GM21576 (cell line): ENCODE results near the gene DLST.

ENCODE experiments used
- ATAC-seq: cut with Tn5 transposase; IDR thresholded peaks from one replicate; pipeline ENCODE4 v1.9.1; 2021; ENCODE audit warnings: mild to moderate bottlenecking, moderate library complexity; ENCODE audit not compliant: unreplicated experiment

The DLST gene

DNA sequence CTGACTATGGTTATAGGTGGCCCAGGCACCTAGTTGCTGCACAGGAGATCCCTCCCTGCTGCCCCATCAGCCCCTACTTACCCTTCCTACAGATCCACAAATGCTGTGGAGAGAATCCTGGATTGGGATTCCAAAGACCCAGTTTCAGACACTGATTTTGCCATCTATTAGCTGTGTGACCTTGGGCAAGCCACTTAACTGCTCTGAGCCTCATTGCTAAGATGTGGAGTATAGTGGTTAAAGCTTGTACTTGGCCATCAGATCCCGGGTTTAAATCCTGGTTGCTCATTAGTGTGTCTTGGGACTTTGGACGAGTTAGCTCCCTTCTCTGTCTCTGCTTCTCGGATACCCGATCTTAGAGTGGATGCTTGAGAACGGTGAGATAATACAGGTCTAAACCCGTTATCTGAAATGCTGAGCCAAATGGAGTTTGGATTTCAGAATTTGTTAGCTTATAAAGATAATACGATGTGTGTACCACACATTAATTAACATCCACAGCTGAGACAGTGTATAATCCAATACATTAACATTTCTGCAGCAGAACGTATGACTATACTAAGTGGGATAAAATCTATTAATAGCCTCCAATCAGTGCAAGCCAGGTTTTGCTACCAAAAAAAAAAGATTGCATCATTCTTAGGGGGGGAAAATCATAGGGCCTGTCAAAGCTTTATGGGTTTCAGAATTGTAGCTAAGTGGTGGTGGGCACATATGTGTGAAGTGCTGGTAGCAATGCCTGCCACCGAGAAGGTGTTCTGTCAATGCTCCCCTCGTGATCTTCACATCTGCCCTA, 21.8 kb upstream of the DLST start:
- ATAC-seq: no peak

DNA sequence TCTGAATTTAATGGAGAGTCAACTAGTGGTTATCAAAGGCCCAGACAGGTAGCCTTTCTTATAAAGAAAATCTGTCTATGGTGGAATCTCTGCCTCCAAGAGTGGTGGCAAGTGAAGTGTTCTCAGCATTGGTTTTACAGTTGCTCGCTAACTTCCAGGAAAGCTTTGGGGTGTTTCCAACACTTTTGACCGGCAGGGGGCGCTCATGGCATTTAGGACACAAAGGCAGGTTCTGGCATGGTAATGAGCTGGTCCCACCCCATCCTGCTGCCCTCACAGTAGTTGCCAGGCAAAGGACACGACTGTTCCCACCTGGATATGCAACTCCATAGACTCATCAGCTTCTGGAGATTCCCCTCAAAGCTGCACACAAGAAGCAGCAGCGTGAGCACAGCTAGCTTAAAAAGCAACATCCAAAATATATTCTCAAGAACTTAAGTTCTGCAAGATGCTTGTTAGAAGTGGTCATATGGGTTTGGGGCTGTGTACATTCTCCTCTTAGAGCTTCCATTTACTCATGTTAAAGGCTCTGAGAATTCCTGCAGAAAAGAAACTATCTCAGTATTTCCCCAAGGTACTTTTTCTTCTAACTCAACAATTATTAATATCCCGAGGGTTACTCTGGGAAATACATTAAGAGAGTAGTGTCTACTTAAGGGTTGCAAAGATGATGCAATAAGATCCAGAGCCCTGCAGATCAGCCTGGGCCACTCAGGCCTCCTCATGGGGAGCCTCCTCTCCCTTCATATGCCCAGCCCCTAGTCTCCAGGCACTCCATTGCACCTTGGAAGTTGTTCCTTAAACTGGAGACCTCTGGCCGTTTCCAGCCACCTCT, 20.6 kb upstream of the DLST start:
- ATAC-seq: no peak

DNA sequence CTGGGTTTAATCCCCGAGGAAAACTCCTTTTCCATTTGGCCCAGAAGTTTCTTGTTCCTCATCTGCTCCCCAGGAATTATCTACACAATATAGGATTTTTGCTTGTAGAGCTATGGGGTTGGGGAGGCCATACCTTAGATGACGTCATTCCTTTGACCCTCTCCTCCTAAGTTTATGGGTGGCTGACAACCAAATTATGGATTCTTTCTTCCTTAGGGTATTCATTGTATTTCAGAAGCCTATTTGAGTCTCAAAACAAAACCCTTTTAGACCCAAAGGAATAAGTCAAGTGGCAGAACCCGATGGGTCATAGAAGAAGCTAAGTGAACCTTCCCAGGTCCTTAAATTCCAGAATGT, 20.0 kb upstream of the DLST start:
- no peak for ATAC-seq

DNA sequence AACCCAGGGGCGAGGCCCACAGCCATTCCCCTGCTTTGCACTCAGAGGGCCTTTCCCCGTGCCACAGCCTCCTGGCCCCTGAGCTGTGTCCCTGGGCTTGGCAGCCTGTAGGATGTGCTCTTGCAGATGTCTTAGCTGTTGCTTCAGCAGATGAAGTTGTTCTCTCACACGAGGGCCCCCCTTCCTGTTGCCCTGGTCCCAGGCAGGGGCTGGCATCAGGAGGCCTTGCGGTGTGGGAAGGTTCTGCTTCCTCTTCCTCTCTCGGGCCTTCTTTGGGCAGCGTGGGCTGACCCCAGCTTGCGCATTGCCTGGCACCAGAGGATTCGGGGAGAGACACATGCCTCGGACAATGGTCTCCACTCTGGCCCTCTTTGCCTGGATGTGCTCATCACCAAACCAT, 18.4 kb upstream of the DLST start:
- no peak for ATAC-seq

DNA sequence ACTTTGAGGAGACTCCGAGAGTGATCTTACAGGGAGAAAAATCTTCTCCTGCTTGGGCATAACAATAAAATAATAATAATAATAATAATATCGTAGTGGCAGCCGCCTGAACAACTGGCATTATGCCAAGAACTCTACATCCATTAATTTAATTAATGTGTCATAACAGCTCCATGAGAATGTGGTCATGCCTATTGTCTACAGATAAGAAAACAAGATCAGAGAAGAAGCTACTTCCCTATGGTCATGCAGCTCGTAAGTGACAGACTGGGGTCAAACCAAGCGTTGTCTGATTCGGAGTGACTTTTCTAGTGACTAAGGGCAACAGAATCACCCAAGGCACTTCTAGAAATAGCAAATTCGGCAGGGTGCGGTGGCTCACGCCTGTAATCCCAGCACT, 17.5 kb upstream of the DLST start:
- no peak for ATAC-seq

DNA sequence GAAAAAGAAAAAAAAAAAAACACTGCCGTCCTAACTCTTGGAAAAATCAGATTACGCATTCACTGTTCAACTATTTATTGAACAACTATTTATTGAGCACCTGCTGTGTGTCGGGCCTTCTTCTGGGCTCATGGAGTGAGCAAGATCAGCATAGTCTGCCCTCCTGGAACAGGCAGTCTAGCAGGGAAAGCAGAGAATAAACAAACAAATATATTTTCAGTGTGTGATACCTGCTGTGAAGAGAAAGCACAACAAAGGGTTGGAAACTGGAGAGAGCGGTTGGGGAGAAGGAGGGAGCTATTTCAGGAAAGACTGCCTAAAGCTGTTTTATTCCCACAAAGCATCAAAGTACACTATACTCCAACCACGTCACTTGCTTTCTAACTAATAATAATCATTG, 16.6 kb upstream of the DLST start:
- ATAC-seq: no peak

DNA sequence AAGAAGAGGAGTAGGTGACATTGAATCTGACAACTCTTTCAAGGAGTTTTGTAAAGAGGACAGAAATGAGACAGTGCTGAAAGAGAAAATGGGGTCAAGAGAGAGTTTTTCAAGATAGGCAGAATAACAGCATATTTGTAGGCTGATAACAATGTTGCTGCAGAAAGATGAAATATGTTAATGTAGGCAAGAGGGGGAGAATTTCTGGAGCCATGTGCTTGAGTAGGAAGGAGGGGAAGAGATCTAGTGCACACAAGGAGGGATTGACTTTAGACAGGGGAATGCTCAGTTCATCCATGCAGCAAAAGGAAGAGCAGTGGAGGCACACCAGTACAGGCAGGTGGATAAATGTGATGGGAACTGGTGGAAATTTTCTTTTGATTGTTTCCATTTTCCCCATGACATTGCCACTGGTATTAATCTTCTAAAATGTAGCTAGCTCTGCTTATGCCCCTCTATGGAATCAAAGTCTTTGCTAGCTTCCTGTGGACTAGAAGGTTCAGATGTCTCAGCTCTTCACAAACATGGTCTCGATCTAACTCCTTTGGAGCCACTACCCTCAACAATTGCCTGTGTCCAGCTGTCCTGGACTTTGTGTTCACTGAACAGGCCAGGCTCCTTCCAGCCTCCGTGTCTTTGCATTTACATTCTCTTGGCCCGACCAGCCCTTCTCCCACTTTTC, 14.9 kb upstream of the DLST start:
- no peak for ATAC-seq

DNA sequence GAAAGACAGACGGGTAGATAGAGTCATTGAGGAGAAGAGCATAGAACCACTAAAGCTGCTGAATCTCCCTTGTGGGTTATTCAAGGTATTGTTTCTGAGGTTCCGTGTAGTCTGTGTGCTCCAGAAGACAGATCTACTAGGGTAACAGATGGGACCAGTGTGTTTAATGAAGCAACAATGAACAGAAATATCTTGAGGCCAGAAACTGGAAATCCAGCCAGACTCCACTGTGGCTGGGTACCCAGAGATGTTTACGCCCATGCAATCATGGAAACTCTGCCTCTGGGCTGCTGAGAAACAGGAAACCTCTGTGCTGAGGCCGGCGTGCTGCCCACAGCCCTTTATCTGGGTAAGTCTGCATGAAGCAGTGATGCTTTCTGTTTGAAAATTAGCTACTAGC, 14.0 kb upstream of the DLST start:
- no peak for ATAC-seq

DNA sequence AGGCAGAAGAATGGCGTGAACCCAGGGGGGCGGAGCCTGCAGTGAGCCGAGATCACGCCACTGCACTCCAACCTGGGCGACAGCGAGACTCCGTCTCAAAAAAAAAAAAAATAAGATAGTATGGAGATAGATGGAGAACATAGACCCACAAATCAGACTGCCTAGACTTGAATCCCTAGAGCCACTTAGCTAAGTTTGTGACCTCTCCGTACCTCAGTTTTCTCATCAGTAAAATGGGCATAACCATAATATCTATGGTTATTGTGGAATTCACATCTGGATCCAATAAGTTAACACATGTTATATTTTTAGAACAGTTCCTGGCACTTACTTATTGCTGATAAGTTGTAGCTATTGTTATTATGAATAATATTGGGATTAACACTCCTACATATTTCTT, 13.0 kb upstream of the DLST start:
- ATAC-seq: no peak

DNA sequence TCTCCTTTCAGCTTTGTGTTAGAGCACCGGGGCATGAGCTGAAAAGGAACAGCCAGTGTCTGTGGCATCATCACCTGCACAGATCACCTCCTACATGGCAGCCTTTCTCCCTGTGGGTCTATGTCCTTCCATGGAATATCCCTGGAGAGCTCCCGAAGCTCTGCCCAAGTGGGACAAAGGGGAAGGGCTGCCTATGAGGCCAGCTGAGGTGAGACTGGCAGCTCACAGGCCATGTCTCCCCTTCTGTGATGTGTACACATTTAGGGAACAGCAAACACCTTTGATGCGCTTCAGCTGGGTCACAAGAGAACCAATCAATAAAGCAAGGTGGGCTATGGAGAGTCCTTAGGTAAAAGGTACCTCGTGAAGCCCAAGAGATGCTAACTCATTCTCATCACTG, 9.9 kb upstream of the DLST start:
- ATAC-seq: no peak

DNA sequence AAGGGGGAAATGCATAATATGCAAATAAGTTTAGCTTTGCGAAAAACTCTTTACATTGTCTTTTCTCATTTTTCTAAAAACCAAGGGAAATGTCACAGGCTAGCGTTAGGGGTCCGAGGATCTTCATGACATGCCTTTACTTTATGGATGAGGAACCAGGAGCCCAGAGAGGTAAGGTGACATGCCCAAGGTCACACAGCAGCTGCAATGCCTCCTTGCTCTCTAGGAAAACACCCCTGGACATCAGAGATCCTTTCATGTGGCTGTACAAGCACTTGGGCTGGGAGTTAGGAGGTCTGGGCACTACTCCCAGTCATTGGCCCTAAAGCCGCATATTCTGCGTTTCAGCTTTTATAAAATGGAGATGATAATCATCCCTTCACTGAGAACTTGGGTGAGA, 6.5 kb upstream of the DLST start:
- no peak for ATAC-seq

DNA sequence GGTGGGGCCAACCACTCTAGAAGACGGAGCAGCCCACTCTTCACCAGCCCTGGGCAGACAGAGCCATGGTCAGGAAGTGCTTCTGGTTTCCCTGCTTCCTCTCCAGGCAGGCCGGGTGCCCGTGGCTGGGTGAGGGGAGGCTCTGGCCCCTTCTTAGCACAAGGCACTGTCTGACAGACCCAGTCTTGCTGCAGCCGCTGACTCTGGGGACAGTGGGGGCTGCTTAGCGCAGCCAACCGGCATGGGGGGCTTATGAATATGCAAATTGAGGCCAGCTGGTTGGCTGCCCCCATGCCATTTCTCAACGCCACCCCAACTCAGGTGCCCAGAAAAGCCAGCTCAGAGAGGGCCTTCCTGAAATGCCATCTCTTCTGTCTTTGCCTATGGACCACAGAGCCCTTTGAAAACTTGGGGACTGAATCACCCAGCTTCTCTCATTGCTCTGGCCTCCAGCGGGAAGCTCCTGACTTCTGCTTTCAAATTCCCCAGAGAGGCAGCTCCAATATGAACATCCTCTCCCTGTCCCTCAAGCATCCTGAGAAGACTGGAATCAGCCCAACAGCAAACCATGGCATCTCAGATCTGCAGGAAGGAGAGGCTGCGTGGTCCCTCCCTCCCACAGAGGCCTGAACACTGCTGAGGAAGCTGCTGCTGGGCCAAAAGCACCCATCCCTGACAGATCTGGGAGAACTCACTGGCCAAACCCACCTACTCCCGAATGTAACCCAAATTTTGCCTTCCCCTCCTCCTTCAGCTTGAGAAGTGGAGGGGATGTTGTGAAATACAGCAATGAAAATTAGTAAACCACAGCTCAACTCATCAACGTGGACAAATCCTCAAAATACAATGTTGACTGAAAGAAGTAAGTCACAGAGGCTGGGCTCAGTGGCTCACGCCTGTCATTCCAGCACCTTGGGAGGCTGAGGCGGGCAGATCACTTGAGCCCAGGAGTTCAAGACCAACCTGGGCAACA, 5.5 kb upstream of the DLST start, which contains the start of gene PROX2:
Gene PROX2, minus strand, starts transcription at position 205 of the 973 bp plus-strand sequence. CDS start 12,311 bp downstream, outside the sequence.
- ATAC-seq: no peak

DNA sequence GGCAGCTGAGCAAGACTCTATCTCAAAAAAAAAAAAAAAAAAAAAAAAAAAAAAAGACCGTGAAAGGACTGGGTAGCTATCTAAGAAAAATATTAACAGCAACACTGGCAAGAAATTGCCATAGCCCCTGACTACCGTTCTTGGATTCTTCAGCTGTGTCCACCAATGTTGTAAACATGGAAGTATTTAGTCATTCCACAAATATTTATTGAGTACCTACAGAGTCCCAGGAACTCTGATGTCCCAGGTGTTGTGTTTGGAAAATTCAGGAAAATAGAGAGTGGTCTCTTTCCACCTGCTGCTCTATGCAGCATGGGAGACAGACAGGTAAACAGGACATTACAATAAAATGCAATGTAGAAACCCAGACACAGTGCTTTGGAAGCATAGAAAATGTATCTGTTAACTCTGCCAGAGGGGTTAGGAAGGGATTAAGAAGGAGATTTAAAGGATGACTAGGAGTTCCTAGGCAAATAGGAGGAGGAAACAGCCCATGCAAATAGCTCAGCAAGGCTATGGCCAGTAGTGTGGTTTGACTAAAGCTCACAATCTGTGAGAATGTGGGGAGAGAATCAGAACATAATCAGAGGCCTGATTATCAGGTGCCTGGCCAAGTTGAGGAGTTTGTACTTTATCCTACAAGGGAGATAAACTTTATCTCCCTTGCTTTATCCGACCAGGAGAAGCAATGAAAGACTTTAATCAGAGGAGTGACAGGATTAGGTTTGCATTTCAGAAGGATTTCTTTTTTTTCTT, 2.1 kb upstream of the DLST start:
- no peak for ATAC-seq

DNA sequence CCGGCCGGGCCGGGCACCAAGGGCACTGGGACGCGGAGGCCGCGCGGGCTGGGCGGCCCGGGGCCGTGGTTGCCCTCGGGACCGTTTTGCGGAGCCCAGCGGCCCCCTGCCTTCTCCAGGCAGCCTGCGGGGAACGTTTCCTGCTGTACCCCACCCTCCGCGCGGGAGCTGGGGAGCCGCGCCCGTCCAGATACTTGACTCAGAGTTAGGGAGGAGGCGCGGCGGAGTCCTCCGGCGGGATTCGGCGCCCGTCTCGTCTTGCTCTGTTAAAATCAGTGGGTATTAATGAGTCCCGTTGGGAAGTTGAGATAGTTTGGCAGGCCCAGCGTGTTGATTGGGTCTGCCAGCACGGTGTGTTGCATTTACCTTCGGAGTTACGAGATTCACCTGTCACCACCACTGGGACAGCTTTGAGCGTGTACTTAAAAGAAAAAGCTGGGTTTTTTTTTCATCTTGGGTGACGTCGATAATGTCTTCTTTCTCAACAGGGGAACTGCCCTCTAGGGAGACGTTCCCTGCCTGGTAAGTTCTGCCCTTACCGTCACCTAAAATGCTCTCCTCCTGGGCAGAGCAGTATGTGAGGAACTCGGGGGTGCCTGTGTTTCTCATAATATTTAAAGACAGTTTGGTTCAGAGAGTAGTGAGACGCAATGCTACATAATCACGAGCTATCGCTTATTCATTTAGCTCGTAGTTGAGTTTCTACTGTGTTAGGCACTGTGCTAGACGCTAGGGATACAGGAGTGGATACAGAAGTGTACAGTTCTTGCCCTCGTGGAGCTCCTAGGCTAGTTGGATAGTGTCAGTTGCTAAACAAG, 596 bp downstream of the DLST start:
- ATAC-seq: peak; percentile 34

DNA sequence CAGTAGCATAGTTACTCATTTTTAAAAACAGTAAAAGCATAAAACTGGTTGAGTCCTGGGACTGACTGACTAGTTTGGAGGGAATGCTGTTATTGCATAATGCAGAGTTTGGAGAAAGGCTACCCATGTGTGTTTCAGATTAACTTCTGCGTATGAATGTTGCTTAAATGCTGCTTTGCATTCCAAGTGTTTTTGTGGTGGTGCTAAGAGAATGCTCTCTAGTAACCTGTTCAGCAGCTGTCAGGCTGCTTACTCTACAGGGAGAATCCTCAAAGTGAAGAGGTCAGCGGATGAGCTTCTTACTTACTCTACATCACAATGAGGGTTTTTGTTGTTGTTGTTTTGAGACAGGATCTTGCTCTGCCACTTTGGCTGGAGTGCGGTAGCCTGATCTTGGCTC, 4.3 kb downstream of the DLST start:
- no peak for ATAC-seq

DNA sequence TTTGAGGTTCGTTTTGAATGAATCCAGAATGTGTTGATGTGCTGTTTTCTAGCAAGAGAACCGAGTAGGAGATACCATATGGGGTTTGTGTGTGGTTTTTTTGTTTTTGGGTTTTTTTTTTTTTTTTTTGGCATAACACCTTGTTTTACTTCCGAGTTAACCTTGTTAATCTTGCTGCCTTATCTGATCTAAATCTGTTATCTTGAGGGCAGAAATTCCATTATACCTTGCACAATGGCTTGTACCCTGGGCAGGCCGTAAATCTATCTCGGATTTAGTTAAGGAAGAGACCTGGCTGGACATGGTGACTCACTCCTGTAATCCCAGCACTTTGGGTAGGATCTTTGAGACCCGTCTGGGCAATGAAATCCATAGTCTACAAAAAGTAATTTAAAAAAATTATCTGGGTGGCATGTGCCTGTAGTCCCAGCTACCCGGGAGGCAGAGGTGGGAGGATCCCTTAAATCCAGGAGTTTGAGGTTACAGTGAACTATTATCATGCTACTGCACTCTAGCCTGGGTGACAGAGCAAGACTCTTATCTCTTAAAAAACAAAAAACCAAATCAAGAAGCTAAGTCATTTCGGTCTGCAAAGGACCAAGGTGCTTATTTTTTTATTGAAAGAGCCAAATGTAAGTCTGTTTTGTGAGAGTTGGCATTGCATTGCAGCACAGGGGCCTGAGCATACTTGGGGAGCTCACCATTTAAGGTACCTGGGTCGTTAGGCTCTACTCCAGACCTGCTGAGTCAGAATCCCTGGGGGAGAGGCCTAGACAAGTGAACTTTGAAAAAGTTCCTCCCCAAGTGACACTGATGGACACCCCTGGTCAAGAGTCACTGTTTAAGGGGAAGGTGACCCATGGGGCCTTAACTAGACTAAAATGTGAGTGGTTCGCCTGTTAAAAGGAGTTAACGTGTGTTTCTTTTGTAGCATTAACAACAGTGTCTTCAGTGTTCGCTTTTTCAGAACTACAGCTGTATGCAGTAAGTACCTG, 6.7 kb downstream of the DLST start:
- ATAC-seq: no peak

DNA sequence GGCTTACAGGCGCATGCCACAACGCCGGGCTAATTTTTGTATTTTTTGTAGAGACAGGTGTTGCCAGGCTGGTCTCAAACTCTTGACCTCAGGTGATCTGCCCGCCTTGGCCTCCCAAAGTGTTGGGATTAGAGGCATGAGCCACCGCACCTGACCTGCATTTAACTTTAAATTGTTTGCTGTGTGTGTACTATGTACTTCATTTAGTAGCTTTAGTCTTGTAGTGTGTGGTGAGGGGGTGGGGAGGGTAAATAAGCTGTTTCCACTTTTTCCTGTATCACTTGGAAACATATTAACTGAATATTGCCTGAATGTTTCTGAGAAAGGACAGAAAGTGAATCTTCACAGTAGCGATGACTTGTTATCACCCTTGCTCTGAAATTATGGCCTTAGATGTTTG, 8.5 kb downstream of the DLST start:
- ATAC-seq: no peak

DNA sequence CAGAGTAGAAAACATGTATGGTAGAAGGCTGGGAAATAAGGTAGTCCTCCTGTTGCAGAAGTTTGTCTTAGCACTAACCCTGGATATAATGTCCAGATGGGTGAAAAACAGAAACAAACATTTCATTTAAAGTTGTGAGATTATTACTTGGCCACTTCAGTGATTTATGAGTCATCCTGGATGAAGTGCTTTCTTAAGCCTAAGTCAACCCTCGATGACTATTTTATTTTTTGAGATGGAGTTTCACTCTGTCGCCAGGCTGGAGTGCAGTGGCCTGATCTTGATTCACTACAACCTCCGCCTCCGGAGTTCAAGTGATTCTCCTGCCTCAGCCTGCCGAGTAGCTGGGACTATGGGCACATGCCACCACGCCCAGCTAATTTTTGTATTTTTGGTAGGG, 10.2 kb downstream of the DLST start:
- ATAC-seq: no peak
